Measurements from ENCODE around the gene CSNK2A1.

- TF ChIP-seq, protein P1, sequence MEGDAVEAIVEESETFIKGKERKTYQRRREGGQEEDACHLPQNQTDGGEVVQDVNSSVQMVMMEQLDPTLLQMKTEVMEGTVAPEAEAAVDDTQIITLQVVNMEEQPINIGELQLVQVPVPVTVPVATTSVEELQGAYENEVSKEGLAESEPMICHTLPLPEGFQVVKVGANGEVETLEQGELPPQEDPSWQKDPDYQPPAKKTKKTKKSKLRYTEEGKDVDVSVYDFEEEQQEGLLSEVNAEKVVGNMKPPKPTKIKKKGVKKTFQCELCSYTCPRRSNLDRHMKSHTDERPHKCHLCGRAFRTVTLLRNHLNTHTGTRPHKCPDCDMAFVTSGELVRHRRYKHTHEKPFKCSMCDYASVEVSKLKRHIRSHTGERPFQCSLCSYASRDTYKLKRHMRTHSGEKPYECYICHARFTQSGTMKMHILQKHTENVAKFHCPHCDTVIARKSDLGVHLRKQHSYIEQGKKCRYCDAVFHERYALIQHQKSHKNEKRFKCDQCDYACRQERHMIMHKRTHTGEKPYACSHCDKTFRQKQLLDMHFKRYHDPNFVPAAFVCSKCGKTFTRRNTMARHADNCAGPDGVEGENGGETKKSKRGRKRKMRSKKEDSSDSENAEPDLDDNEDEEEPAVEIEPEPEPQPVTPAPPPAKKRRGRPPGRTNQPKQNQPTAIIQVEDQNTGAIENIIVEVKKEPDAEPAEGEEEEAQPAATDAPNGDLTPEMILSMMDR (IDR thresholded peaks at IDR 0.05): no peak
- TF ChIP-seq POLR2A (IDR thresholded peaks at IDR 0.05): peak in 3 of 4 donors; percentile 34 to 92 (median 56)
These were observed at the start of gene CSNK2A1 for GRCh38 chr20:543369-544152.
